HCT116 (cell line): ENCODE data around the gene HPS5.

Source experiments
- EZH2phosphoT487 ChIP-seq: fragments of 200-600 bp; IDR thresholded peaks from 2 replicates; pipeline ENCODE4 v1.6.1; 2018; ENCODE audit warnings: antibody characterized with exemption, borderline replicate concordance
- POLR2A ChIP-seq: IDR thresholded peaks from 2 replicates; pipeline ENCODE4 v1.7.0; 2011; ENCODE audit warnings: borderline replicate concordance; ENCODE audit not compliant: insufficient read depth, insufficient read length; ENCODE audit errors: extremely low read depth
- POLR2AphosphoS5 ChIP-seq: IDR thresholded peaks from 2 replicates; pipeline ENCODE4 v1.6.1; 2011; ENCODE audit warnings: mild to moderate bottlenecking, low read depth, low read length, moderate library complexity
- SIN3A ChIP-seq: IDR thresholded peaks from 2 replicates; pipeline ENCODE4 v1.6.1; 2012; ENCODE audit warnings: low read depth
- SP1 ChIP-seq: IDR thresholded peaks from 2 replicates; pipeline ENCODE4 v1.6.1; 2012; ENCODE audit warnings: low read depth
- TCF7L2 ChIP-seq: IDR thresholded peaks from 2 replicates; pipeline ENCODE4 v1.7.0; 2011; ENCODE audit warnings: borderline replicate concordance, inconsistent platforms; ENCODE audit not compliant: insufficient read depth, insufficient read length; ENCODE audit errors: extremely low read depth
- ZNF274 ChIP-seq: fragments of 200-500 bp; sonication (Bioruptor generic); IDR thresholded peaks from 2 replicates; pipeline ENCODE4 v1.6.1; 2014; ENCODE audit warnings: mild to moderate bottlenecking, low read depth, low read length, inconsistent platforms
- TF ChIP-seq, protein P1 (sequence below), 3 experiments: fragments of 200-600 bp in 1 of 3; sonication (generic) in 1 of 3; IDR thresholded peaks in 2 of 3; conservative IDR thresholded peaks in 1 of 3; 2 replicates each; pipeline ENCODE4 v1.5.1; 2012 to 2017; ENCODE audit warnings: low read depth in 2 of 3, low read length in 2 of 3, antibody characterized with exemption in 1 of 3, borderline replicate concordance in 1 of 3, control low read depth in 1 of 3, mild to moderate bottlenecking in 1 of 3, mixed read lengths in 1 of 3, mixed run types in 1 of 3, moderate library complexity in 1 of 3; ENCODE audit not compliant: insufficient read depth in 1 of 3
- TF ChIP-seq, protein P2 (sequence below): IDR thresholded peaks from 2 replicates; pipeline ENCODE4 v1.6.1; 2012

- TF ChIP-seq POLR2A (no peak), SP1 (no peak), SIN3A (no peak), ZNF274 (no peak), EZH2phosphoT487 (no peak), POLR2AphosphoS5 (no peak), TCF7L2 (no peak)
- TF ChIP-seq, protein P1, sequence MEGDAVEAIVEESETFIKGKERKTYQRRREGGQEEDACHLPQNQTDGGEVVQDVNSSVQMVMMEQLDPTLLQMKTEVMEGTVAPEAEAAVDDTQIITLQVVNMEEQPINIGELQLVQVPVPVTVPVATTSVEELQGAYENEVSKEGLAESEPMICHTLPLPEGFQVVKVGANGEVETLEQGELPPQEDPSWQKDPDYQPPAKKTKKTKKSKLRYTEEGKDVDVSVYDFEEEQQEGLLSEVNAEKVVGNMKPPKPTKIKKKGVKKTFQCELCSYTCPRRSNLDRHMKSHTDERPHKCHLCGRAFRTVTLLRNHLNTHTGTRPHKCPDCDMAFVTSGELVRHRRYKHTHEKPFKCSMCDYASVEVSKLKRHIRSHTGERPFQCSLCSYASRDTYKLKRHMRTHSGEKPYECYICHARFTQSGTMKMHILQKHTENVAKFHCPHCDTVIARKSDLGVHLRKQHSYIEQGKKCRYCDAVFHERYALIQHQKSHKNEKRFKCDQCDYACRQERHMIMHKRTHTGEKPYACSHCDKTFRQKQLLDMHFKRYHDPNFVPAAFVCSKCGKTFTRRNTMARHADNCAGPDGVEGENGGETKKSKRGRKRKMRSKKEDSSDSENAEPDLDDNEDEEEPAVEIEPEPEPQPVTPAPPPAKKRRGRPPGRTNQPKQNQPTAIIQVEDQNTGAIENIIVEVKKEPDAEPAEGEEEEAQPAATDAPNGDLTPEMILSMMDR (IDR thresholded peaks at IDR 0.05 in 2 of 3, conservative IDR thresholded peaks at IDR 0.05 in 1 of 3; ENCODE audit: borderline replicate concordance in 1 of 3, insufficient read depth in 1 of 3, low read depth in 2 of 3, low read length in 2 of 3), result no peak
- TF ChIP-seq, protein P2, sequence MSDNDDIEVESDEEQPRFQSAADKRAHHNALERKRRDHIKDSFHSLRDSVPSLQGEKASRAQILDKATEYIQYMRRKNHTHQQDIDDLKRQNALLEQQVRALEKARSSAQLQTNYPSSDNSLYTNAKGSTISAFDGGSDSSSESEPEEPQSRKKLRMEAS, result no peak
Measured at GRCh38 chr11:18259259-18259658, 62.7 kb downstream of the HPS5 start.
